GM12873 (cell line): ENCODE results near the gene PAPPA.

Experiments
- TF ChIP-seq, protein P1 (sequence below): IDR thresholded peaks from 2 replicates; pipeline ENCODE4 v1.5.1; 2012; ENCODE audit warnings: low read depth, mild to moderate bottlenecking, moderate library complexity, low read length, control low read depth; ENCODE audit not compliant: insufficient read depth; ENCODE audit errors: missing control alignments

The PAPPA gene

DNA sequence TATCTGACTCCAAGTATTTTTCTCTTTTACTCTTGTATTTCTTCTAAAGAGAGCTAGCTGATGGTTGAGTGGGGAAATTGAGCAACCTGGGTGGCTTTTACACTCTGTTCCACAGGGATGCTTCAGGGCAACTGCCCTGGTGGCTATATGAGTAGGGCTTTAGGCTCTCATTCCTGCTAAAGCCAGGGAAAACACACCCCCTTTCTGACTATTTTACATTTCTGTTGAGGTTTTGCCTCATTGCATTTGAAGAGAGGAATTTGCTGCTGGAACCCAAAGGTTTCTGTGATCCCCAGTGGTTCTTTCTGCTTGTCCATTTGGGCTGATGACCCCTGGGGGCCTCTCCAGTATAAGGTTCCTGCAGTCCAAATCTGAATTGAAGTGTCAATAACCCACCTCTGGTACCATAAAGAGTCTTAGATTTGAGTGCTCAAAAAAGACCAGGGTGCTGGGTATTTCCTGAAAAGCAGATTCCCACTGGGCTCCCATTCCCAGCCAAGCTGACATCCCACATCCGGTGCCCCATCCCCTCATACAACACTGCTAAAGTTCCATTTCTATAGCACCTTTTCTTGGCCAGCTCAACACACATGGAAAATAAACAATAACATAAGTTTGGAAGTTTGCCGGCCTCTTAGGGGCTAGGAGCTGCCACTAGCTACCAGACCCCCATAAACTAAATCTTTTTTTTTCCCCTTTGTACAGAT lies 59.5 kb downstream of the PAPPA start:
- TF ChIP-seq, protein P1, sequence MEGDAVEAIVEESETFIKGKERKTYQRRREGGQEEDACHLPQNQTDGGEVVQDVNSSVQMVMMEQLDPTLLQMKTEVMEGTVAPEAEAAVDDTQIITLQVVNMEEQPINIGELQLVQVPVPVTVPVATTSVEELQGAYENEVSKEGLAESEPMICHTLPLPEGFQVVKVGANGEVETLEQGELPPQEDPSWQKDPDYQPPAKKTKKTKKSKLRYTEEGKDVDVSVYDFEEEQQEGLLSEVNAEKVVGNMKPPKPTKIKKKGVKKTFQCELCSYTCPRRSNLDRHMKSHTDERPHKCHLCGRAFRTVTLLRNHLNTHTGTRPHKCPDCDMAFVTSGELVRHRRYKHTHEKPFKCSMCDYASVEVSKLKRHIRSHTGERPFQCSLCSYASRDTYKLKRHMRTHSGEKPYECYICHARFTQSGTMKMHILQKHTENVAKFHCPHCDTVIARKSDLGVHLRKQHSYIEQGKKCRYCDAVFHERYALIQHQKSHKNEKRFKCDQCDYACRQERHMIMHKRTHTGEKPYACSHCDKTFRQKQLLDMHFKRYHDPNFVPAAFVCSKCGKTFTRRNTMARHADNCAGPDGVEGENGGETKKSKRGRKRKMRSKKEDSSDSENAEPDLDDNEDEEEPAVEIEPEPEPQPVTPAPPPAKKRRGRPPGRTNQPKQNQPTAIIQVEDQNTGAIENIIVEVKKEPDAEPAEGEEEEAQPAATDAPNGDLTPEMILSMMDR = no peak

DNA sequence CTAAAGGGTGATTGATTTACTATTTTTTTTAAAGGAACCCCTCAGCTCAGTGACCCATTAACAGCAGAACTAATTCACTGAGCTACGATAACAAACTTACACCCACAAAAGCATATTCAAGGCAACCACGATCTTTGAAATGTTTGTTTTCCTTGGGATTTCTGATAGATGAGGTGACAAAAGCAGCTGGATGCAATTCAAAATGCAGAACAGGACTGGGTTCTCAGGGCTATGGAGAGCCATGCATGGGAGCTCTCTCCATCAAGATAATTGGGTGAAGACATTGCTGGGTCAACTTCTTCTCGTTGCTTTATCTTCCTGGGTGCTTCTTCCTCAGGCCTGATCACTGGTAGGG lies 60.1 kb downstream of the PAPPA start:
- TF ChIP-seq, protein P1 = no peak

DNA sequence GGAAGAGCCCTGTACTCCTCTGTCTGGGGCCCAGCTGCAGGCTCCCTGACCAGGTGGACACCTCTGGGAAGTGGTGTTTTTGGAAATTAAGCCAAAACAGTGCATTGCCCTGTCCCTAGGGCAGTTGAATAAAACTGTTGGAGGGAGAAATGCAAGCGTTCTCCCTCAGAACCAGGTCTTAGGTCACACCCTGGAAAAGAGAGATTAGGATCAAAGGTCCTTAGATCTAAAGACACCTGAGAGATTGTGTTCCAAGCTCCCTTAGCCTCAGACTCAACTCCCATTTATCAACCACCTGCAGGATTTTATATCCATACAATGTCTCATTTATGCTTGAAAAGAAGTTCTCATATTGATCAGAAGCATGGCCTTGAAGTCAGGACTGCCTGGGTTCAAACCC lies 64.8 kb downstream of the PAPPA start:
- TF ChIP-seq, protein P1 = no peak

DNA sequence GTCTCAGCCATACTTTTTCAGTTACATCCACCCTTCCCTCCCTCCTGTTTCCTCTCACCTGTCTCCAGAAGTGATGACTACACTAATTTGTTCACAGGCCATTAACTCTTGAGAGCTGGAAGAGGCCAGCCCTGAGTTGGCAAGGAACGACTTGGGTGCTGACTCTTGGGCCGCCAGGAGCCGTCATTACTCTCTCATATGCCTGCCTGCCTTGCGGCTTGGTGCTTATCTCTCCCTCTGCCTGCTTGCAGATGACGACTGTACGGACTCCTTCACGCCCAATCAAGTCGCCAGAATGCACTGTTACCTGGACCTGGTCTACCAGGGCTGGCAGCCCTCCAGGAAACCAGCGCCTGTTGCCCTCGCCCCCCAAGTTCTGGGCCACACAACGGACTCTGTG lies 66.1 kb downstream of the PAPPA start:
- TF ChIP-seq, protein P1 = no peak

DNA sequence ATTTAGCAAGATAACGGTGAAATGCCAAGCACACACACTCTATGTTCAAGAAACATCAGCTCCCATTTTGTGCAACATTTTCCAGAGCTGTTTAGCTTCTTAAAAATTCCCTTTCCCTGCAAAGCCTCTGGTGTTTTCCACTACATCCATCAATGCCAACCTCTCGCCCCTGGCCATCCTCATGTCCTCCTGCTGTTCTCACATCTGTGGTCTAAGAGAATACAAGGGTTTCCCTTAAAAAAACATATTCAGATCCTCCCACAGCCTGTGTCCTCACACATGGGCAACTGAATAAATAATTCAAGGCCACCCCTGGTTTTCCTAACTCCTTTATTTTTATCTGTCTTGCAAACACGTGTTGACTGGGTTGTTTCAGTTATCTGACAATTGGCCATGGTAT lies 70.3 kb downstream of the PAPPA start:
- TF ChIP-seq, protein P1 = no peak

DNA sequence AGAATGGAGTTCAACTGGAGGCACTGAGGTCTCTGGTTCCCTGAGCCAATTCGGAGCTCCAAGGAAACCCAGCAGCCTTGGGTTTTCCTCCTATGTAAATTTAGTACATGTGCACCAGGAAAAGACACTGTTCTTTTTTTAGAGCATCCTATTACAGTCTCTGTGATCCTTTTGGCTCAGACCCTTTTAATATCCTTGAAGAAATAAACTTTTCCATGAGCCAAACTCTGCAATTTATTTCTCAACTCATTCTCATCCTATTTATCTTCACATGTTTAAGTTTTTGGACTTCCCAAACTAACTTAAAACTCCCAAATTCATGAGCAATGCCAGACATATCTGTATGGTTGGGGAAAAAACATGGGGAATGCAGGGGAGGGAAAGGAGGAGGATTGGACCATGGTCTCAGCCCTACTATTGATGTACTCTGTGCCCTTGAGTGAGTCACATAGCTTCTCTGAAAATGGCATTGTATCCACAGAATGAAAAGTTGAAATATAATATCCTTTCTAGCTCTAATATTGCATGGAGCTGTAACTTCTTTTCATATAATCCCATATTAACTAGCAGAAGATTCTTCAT lies 76.6 kb downstream of the PAPPA start:
- TF ChIP-seq, protein P1 = no peak

DNA sequence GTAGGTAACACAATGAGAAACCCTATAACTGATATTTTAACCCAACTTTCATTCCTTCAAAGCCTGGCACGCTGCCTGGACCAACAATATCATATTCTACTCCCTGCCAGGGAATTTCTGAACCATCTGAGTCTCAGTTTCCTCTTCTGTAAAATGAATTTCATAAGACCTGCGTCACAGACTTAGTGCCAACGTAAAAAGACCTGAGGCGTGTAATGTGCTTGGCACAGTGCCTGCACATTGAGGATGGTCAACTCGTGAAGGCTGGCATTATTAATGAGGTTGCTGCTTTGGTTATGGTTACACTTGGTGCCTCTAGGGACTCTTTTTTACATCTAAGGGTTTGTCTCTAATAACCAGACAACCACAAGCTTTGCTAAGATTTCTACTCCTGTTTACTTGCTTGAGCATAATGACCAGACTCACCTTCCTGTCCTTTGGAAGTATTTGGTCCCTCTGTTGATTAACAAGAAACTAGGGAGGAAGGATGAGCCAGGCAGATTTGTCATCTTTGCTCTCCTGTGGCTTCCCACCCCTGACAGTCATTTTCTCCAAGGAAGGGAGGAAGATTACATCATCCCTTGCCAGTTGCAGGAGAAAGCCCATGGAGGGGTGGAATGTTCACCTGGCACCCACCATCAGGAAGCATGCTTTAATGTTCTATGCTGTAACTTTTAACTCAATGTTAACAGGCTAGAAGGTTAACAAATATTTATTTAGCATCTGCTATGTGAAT lies 79.0 kb downstream of the PAPPA start:
- TF ChIP-seq, protein P1 = no peak
